ENCODE measurements around the gene BRI3BP. TPM values are rescaled to one million over a fixed set of nuclear protein-coding genes. Genes with fewer than 3 reads are reported as not detected.

The BRI3BP gene
- total and polyA plus RNA-seq, 7 donors = 1.3 to 22.1 (median 2.9) TPM

- DNase-seq = no peak
- H3K27me3 ChIP-seq = no peaks in the 10 kb centered on the region
- WGBS, 2 donors = 1 to 7% methylated on average over 15 of the region's 15 CpGs
- H3K4me3 ChIP-seq = peak overlapping the region; percentile 28 to 67 (median 62)
- intact Hi-C loops (cut with DNase I) = no loop called here
- no peak for TF ChIP-seq EP300 (IDR thresholded peaks at IDR 0.05)
- no peak for TF ChIP-seq CTCF (IDR thresholded peaks at IDR 0.05)
- no peak for TF ChIP-seq POLR2A (IDR thresholded peaks at IDR 0.05)
- TF ChIP-seq POLR2AphosphoS5 (IDR thresholded peaks at IDR 0.05) = no peak
- no peaks in the 10 kb centered on the region for H3K36me3 ChIP-seq
- H3K9me3 ChIP-seq = no peaks in the 10 kb centered on the region
- H3K27ac ChIP-seq = peak overlapping the region in 1 of 4 donors; percentile 17
- peaks cover 0 to 20% (median 16%) of the 10 kb centered on the region in 4 donors for H3K4me1 ChIP-seq
Observed at GRCh38 chr12:124994437-124994975, 1.1 kb downstream of the BRI3BP start.

- 31 to 53% methylated on average over 14 of the region's 14 CpGs for WGBS, 2 donors
- Histone ChIP-seq H3K27ac (no peak overlapping the region), H3K4me3 (no peak overlapping the region), H3K27me3 (no peaks in the 10 kb centered on the region), H3K9me3 (no peaks in the 10 kb centered on the region), H3K4me1 (peaks cover 0 to 18% (median 16%) of the 10 kb centered on the region in 4 donors), H3K36me3 (no peaks in the 10 kb centered on the region)
- intact Hi-C loops (cut with DNase I) = no loop called here
- no peak for TF ChIP-seq EP300 (IDR thresholded peaks at IDR 0.05)
- TF ChIP-seq CTCF (IDR thresholded peaks at IDR 0.05) = no peak
- TF ChIP-seq POLR2AphosphoS5 (IDR thresholded peaks at IDR 0.05) = no peak
- no peak for TF ChIP-seq POLR2A (IDR thresholded peaks at IDR 0.05)
- DNase-seq = no peak
Observed at GRCh38 chr12:124995200-124995961, 1.9 kb downstream of the BRI3BP start.

GRCh38 chr12:124998705-124999104 is 5.3 kb downstream of the BRI3BP start:
- no peak overlapping the region for H3K27ac ChIP-seq
- H3K4me1 ChIP-seq = peaks cover 0 to 12% (median 9%) of the 10 kb centered on the region in 4 donors
- 83 to 96% methylated on average over 4 of the region's 4 CpGs for WGBS, 2 donors
- TF ChIP-seq POLR2AphosphoS5 (IDR thresholded peaks at IDR 0.05) = no peak
- TF ChIP-seq EP300 (IDR thresholded peaks at IDR 0.05) = no peak
- TF ChIP-seq POLR2A (IDR thresholded peaks at IDR 0.05) = no peak
- TF ChIP-seq CTCF (IDR thresholded peaks at IDR 0.05) = no peak
- intact Hi-C loops (cut with DNase I) = no loop called here
- H3K9me3 ChIP-seq = no peaks in the 10 kb centered on the region
- DNase-seq = no peak
- H3K36me3 ChIP-seq = no peaks in the 10 kb centered on the region
- no peak overlapping the region for H3K4me3 ChIP-seq
- no peaks in the 10 kb centered on the region for H3K27me3 ChIP-seq

- Histone ChIP-seq H3K4me3 (no peak overlapping the region), H3K27me3 (no peaks in the 10 kb centered on the region), H3K36me3 (no peaks in the 10 kb centered on the region), H3K9me3 (no peaks in the 10 kb centered on the region), H3K4me1 (no peaks in the 10 kb centered on the region), H3K27ac (no peak overlapping the region)
- 92 to 94% methylated on average over 3 of the region's 3 CpGs for WGBS, 2 donors
- DNase-seq = no peak
- TF ChIP-seq POLR2A (IDR thresholded peaks at IDR 0.05) (no peak), POLR2AphosphoS5 (IDR thresholded peaks at IDR 0.05) (no peak), CTCF (IDR thresholded peaks at IDR 0.05) (no peak), EP300 (IDR thresholded peaks at IDR 0.05) (no peak)
- intact Hi-C loops (cut with DNase I) = no loop called here
Observed at GRCh38 chr12:125001636-125002035, 8.2 kb downstream of the BRI3BP start.

Data from sigmoid colon (tissue), 7 donors.